ENCODE results near the gene PARK7.
"Not testable (repeated sequence)": the region's sequence is repeated elsewhere in the genome, so short reads cannot be mapped to it uniquely, and the experiment has no call there.

The PARK7 gene

GRCh38 chr1:7961216-7962013 lies at the start of gene PARK7:
PARK7 (plus strand) TSS chr1:7961711; CDS start chr1:7962786, 1,075 bp downstream.
- DNase-seq: peak; percentile 99

- no peak for DNase-seq
These were observed 49.4 kb upstream of the PARK7 start for GRCh38 chr1:7912145-7912544.

- peak; percentile 32 for DNase-seq
These were observed 48.6 kb upstream of the PARK7 start for GRCh38 chr1:7912743-7913557.

- DNase-seq: no peak
These were observed 45.5 kb upstream of the PARK7 start for GRCh38 chr1:7915826-7916500.

- DNase-seq: no peak
These were observed 45.0 kb upstream of the PARK7 start for GRCh38 chr1:7916501-7916830.

GRCh38 chr1:7917971-7918370 lies 43.5 kb upstream of the PARK7 start:
- DNase-seq: not testable (repeated sequence)

GRCh38 chr1:7919880-7920279 lies 41.6 kb upstream of the PARK7 start:
- DNase-seq: no peak

GRCh38 chr1:7921796-7922195 lies 39.7 kb upstream of the PARK7 start:
- no peak for DNase-seq

GRCh38 chr1:7922301-7922700 lies 39.2 kb upstream of the PARK7 start:
- no peak for DNase-seq

GRCh38 chr1:7927061-7927460 lies 34.5 kb upstream of the PARK7 start:
- not testable (repeated sequence) for DNase-seq

GRCh38 chr1:7928247-7928646 lies 33.3 kb upstream of the PARK7 start:
- no peak for DNase-seq

- no peak for DNase-seq
These were observed 31.9 kb upstream of the PARK7 start for GRCh38 chr1:7929637-7930036.

GRCh38 chr1:7930645-7931445 lies 30.7 kb upstream of the PARK7 start:
- DNase-seq: peak; percentile 65

GRCh38 chr1:7931446-7931812 lies 30.1 kb upstream of the PARK7 start:
- peak; percentile 48 for DNase-seq

GRCh38 chr1:7932524-7933138 lies 28.9 kb upstream of the PARK7 start:
- no peak for DNase-seq

GRCh38 chr1:7938070-7938469 lies 23.4 kb upstream of the PARK7 start:
- no peak for DNase-seq

GRCh38 chr1:7940034-7940433 lies 21.5 kb upstream of the PARK7 start:
- DNase-seq: no peak

GRCh38 chr1:7940745-7941436 lies 20.6 kb upstream of the PARK7 start, which contains the start of gene TNFRSF9:
TNFRSF9 (minus strand) TSS chr1:7940839; CDS start chr1:7939994, 845 bp downstream.
- DNase-seq: peak; percentile 18

- no peak for DNase-seq
These were observed 20.1 kb upstream of the PARK7 start for GRCh38 chr1:7941437-7941793.

- peak; percentile 82 for DNase-seq
These were observed 19.1 kb upstream of the PARK7 start for GRCh38 chr1:7942214-7942921.

- DNase-seq: no peak
These were observed 18.3 kb upstream of the PARK7 start for GRCh38 chr1:7943251-7943650.

Measured in hematopoietic multipotent progenitor cell treated with erythropoietin and hydrocortisone succinate and interleukin-3 and kit ligand, for 4 days (in vitro differentiated cells).